Measurements from ENCODE around the gene CNOT9.
A peak's percentile ranks its signal among the peaks of the same experiment; 100 is the strongest.

The CNOT9 gene

DNA sequence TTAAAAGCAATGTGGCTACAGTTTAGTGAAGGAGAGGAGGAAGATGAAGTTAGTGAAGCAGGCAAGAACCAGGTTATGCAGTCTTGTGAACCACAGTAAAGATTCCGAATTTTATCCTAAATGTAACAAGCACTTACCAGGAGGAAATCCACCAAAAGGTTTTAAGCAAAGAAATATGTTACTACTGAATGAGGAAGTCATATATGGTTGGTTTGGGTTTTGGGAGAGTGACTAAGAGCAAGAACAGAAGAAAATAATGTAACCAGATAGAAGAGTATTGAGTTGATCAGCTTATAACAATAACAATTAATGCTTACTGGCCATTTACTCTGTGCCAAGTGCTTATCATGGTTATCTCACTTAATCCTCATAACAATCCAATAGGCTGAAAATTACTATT lies 2.3 kb upstream of the CNOT9 start:
- peaks cover 76% of the 10 kb centered on the region for H3K36me3 Mint-ChIP-seq (ENCODE audit: low read depth)
- no peaks in the 10 kb centered on the region for H3K9me3 Mint-ChIP-seq
- H3K4me3 Mint-ChIP-seq = peak overlapping the region; percentile 97
- no peaks in the 10 kb centered on the region for H3K27me3 Mint-ChIP-seq
- peak overlapping the region; percentile 31 for H3K27ac Mint-ChIP-seq
- peaks cover 35% of the 10 kb centered on the region for H3K4me1 Mint-ChIP-seq (ENCODE audit: low read depth)

DNA sequence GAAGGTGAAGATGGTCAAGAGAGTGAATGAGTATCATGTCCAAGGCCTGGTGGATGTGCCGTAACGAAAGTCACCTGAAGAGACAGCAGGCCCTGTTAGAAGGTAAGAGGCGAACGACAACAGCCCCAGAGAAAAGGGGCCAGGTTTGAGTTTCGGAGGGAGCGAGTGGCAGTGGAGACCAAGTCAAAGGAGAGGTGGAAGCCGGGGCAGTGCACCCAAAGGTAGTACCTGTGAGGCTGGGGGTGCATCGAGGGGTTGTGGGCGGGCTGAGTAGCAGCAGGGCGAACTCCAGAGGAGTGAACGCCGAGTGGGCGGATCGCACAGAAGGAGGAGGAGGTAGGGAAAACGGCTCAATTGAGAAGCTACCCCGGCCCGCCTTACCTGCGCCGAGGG lies 846 bp upstream of the CNOT9 start:
- H3K9me3 Mint-ChIP-seq = no peaks in the 10 kb centered on the region
- H3K27me3 Mint-ChIP-seq = no peaks in the 10 kb centered on the region
- peak overlapping the region; percentile 97 for H3K4me3 Mint-ChIP-seq
- H3K36me3 Mint-ChIP-seq (ENCODE audit: low read depth) = peaks cover 75% of the 10 kb centered on the region
- H3K27ac Mint-ChIP-seq = peak overlapping the region; percentile 100
- H3K4me1 Mint-ChIP-seq (ENCODE audit: low read depth) = peaks cover 46% of the 10 kb centered on the region

DNA sequence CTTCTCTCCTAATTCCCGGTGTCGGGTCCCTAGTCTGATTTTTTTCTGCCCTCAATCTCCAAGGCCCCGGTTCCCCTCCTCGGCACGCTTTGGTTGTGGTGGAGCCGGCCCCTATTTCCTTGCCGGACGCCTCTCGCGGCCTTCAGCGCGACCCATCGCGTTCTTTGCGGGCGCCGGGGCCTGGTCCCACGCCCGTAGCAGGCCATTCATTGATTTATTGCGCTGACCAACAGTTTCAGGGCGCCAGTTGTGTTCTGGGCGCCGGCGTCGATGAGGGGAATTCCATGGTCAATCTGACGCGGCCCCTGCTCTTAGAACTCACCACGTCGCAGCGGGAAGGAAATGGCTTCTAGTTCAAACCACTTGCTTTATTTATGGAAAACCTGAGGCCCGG lies 396 bp downstream of the CNOT9 start:
- H3K4me1 Mint-ChIP-seq (ENCODE audit: low read depth) = peaks cover 58% of the 10 kb centered on the region
- H3K9me3 Mint-ChIP-seq = no peaks in the 10 kb centered on the region
- H3K27me3 Mint-ChIP-seq = no peaks in the 10 kb centered on the region
- H3K36me3 Mint-ChIP-seq (ENCODE audit: low read depth) = peaks cover 74% of the 10 kb centered on the region
- peak overlapping the region; percentile 97 for H3K4me3 Mint-ChIP-seq
- H3K27ac Mint-ChIP-seq = peak overlapping the region; percentile 100

DNA sequence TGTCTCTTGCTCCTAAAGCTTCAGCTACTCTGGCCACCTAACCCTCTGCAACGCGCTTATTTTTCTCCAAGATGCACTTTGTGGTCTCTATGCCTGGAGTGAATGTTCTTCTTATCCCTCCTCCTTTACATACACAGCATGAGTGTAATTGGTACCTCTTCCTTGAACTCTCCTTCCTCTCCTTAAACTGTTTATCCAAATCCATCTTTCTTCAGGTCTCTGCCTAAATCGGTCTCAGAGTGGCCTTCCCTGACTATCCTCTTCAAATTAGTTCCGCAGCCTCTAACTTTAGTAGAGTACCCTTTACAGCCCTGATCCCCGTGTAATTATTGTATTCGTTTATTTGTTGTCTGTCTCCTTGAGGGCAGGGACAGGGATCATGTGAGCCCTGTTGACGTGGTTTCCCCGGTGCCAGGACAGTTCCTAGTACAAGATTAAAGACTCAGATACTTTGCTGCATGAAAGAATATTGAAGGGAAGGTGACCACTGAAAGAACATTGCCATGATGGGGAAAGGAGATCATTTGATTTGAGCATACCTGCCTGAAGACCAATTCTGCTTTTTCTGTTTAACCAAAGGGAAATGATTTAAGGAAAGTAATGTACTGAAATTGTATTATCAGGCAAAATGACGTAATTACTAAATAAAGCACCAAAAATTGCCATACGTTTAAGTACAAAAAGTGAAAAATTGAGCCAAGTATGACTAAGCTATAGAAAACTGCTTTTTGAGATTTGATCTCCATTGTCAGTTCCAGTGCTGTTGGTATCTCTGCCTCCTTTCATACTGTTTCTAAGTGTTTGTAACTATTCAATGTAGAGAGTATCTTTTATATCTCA lies 1.2 kb downstream of the CNOT9 start:
- H3K36me3 Mint-ChIP-seq (ENCODE audit: low read depth) = peaks cover 75% of the 10 kb centered on the region
- peak overlapping the region; percentile 97 for H3K4me3 Mint-ChIP-seq
- H3K27me3 Mint-ChIP-seq = no peaks in the 10 kb centered on the region
- H3K4me1 Mint-ChIP-seq (ENCODE audit: low read depth) = peaks cover 61% of the 10 kb centered on the region
- H3K9me3 Mint-ChIP-seq = no peaks in the 10 kb centered on the region
- H3K27ac Mint-ChIP-seq = peak overlapping the region; percentile 100

DNA sequence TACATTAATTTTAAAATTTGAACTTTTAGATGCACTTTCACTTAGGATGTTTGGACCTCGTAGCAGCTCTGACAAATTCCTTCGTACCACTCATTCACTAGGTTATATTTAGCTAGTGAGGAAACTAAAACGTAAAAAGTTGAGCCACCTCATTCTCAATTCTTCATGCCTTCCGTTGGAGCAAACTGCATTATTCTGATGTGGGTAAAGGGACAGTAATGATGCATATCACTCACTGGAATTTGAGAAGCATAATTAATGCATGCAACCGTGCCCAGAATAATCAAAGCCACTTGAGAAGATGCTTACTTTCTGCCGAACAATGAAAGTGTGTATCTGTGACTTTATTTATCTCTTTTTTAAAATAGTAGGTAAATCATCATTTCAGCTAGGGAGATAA lies 2.2 kb downstream of the CNOT9 start:
- no peaks in the 10 kb centered on the region for H3K27me3 Mint-ChIP-seq

DNA sequence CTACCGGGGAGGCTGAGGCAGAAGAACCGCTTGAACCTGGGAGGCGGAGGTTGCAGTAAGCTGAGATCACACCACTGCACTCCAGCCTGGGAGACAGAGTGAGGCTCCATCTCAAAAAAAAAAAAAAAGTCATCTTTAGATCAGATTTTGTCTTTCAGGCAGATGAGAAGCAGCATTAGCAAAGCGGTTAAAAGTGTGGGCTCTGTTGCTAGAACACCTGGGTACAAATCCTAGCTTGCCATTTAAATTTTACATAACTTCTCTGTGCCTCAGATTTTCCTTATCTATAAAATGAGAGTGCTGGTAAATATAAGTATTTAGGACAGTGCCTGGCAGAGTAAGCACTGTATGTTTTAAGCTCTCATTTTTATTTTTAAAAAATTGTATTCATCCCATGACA lies 8.2 kb downstream of the CNOT9 start:
- Mint-ChIP-seq H3K36me3 (ENCODE audit: low read depth) (peaks cover 65% of the 10 kb centered on the region), H3K4me3 (no peak overlapping the region), H3K4me1 (ENCODE audit: low read depth) (peaks cover 66% of the 10 kb centered on the region), H3K9me3 (no peaks in the 10 kb centered on the region), H3K27me3 (no peaks in the 10 kb centered on the region), H3K27ac (no peak overlapping the region)

More for the DNA sequence above, 2.2 kb downstream of the CNOT9 start:
- peak overlapping the region; percentile 97 for H3K4me3 Mint-ChIP-seq
- no peaks in the 10 kb centered on the region for H3K9me3 Mint-ChIP-seq
- H3K27ac Mint-ChIP-seq = peak overlapping the region; percentile 100
- peaks cover 65% of the 10 kb centered on the region for H3K4me1 Mint-ChIP-seq (ENCODE audit: low read depth)
- peaks cover 74% of the 10 kb centered on the region for H3K36me3 Mint-ChIP-seq (ENCODE audit: low read depth)

DNA sequence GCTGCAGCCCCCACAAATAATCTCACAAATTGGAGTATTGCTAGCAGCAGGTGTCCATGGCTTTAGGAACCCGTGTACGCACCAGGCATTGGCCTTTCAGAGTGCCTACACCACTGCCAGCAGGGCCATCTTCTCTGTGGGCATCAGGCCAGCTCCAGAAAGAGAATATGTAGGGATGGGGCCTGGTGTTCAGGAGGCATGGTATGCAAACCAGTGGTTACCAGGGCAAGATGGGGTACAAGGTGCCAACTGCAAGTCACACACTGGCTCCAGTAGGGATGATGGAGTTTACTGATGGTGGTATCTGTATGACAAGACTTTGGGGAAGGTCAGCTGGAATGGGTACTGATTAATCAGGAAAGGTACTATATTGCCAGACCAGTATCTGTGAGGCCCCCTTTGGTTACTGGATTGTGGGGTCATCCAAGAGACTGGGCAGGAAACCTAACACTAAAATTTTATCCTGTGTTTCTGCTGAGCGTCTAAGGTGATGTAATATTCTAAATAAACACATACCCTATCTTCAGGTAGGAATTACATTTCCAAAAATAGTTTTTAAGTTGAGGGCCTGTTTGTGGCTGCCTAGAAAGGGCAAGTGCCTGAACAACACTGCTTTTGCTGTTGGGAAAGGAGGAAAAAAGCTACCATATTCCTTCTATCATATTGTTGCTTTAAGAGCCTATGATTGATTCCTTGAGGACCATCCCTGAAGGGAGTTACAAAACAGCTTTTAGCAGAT lies 9.0 kb downstream of the CNOT9 start:
- H3K36me3 Mint-ChIP-seq (ENCODE audit: low read depth) = peaks cover 66% of the 10 kb centered on the region
- no peak overlapping the region for H3K27ac Mint-ChIP-seq
- H3K4me3 Mint-ChIP-seq = no peak overlapping the region
- H3K27me3 Mint-ChIP-seq = no peaks in the 10 kb centered on the region
- no peaks in the 10 kb centered on the region for H3K9me3 Mint-ChIP-seq
- peaks cover 68% of the 10 kb centered on the region for H3K4me1 Mint-ChIP-seq (ENCODE audit: low read depth)

DNA sequence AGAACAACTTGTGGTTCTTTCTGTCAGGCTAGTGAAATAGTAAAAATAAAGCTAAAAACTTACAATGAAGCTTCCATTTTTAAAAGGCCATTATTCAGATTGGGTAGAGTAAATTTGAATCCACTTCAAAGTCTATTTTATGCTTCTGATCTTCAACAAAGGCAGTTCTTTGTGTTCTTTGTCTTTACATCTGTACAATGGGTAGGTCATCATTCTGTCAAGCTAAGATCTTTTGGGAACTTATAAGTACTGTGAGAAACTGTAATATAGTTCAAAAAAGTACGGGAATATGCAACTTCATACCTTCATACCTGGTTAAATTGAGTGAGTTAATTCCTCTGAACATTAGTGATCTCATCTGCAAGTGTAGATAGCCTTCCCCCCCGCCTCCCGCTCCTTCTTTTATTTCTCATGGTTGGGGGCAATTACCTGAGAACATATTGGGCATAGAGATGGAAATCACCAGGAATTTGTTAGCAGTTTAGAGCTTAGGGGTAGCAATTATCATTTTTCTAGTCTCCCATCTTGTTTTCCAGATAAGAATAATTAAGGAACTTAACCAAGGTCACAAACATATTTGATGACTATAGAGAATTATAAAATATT lies 9.7 kb downstream of the CNOT9 start:
- no peaks in the 10 kb centered on the region for H3K9me3 Mint-ChIP-seq
- no peak overlapping the region for H3K27ac Mint-ChIP-seq
- peaks cover 67% of the 10 kb centered on the region for H3K36me3 Mint-ChIP-seq (ENCODE audit: low read depth)
- no peak overlapping the region for H3K4me3 Mint-ChIP-seq
- H3K27me3 Mint-ChIP-seq = no peaks in the 10 kb centered on the region
- H3K4me1 Mint-ChIP-seq (ENCODE audit: low read depth) = peaks cover 64% of the 10 kb centered on the region

DNA sequence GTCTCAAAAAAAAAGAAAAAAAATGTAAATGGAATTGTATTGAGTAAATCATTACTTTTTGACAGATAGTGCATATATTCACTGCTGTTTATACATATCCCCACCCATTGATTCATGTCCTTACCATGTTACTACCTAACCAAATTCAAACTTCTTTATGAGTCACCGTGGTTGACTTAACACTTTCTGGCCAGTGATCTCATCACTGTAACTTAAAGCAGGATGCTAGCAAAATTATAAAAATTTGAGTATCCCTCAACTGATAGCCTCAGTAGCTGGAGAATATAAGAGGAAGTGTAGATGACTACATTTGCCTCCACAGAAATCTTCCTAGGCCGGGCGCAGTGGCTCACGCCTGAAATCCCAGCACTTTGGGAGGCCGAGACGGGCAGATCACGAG lies 13.4 kb downstream of the CNOT9 start:
- Mint-ChIP-seq H3K4me1 (ENCODE audit: low read depth) (peaks cover 44% of the 10 kb centered on the region), H3K4me3 (no peak overlapping the region), H3K36me3 (ENCODE audit: low read depth) (peaks cover 75% of the 10 kb centered on the region), H3K27ac (peak overlapping the region; percentile 61), H3K9me3 (no peaks in the 10 kb centered on the region), H3K27me3 (no peaks in the 10 kb centered on the region)

DNA sequence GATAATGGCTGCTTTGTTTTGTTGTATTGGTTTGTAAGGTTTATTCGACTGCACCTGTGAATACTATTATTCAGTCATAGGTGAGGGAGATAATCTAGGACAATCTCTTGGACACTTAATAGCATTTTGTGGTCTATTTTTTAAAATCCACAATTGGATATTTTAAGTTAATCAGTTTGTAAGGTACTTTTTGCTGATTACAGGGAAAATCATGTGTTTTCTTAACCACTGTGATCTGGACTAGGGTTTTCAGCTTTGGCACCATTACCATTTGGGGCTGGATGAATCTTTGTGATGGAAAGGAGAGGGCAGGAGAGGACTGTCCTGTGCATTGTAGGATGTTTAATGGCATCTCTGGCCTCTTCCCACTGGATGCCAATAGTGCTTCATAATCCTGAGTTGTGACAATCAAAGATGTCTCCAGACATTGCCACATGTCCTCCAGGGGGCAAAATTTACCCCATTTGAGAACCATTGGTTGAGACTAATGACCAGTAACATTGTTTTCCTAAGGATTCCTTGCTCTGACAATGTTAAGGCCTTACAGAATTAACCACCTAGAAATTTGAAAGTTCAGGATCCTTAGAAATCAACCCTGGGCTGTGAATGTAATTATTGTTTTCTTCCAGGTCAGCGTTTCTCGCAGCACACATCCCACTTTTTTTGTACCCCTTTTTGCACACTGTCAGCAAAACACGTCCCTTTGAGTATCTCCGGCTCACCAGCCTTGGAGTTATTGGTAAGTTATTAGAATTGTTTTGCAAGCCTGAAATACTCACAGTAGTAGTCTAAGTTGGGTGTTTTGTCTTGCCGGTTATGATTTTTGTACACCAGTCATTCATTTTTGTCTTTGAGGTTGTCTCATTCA lies 15.6 kb downstream of the CNOT9 start:
- peaks cover 74% of the 10 kb centered on the region for H3K36me3 Mint-ChIP-seq (ENCODE audit: low read depth)

DNA sequence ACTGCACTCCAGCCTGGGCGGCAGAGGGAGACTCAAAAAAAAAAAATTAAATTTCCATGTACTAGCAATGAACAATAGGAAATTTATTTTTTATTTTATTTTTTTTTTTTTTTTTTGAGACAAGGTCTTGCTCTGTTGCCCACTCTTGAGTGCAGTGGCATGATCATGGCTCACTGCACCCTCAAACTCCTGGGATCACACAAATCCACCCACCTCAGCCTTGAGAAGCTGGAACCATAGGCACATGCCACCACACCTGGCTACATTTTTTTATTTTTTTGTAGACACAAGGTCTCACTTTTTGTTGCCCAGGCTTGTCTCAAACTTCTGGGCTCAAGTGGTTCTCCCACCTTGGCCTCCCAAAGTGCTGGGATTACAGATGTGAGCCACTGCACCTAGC lies 16.9 kb downstream of the CNOT9 start:
- H3K4me3 Mint-ChIP-seq = no peak overlapping the region
- H3K9me3 Mint-ChIP-seq = no peaks in the 10 kb centered on the region
- H3K27me3 Mint-ChIP-seq = no peaks in the 10 kb centered on the region
- no peak overlapping the region for H3K27ac Mint-ChIP-seq
- H3K4me1 Mint-ChIP-seq (ENCODE audit: low read depth) = peaks cover 23% of the 10 kb centered on the region
- H3K36me3 Mint-ChIP-seq (ENCODE audit: low read depth) = peaks cover 82% of the 10 kb centered on the region

More for the DNA sequence above, 15.6 kb downstream of the CNOT9 start:
- no peak overlapping the region for H3K27ac Mint-ChIP-seq
- H3K9me3 Mint-ChIP-seq = no peaks in the 10 kb centered on the region
- H3K27me3 Mint-ChIP-seq = no peaks in the 10 kb centered on the region
- H3K4me3 Mint-ChIP-seq = no peak overlapping the region
- peaks cover 28% of the 10 kb centered on the region for H3K4me1 Mint-ChIP-seq (ENCODE audit: low read depth)

DNA sequence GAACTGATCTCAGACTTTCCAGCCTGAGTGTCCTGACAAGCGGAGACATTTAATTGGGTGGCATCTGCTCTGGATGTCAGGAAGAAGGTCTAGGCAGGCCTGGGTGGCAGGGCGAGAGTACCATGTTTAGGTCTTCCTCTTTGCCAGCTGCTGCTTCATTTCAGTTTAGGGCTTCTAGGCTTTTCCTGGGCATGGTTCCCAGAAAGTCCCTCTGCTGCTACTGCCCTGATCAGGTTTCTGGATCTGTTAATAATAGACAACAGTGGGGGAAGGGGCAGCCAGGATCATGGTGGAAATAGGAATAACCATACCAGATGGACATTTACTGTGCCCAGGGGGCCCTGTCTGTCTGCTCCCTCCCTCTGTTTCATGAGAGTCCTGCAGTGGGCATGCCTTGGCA lies 36.8 kb downstream of the CNOT9 start:
- Mint-ChIP-seq H3K27me3 (peaks cover 3% of the 10 kb centered on the region), H3K4me1 (ENCODE audit: low read depth) (no peaks in the 10 kb centered on the region), H3K4me3 (no peak overlapping the region), H3K9me3 (no peaks in the 10 kb centered on the region), H3K36me3 (ENCODE audit: low read depth) (no peaks in the 10 kb centered on the region), H3K27ac (no peak overlapping the region)

DNA sequence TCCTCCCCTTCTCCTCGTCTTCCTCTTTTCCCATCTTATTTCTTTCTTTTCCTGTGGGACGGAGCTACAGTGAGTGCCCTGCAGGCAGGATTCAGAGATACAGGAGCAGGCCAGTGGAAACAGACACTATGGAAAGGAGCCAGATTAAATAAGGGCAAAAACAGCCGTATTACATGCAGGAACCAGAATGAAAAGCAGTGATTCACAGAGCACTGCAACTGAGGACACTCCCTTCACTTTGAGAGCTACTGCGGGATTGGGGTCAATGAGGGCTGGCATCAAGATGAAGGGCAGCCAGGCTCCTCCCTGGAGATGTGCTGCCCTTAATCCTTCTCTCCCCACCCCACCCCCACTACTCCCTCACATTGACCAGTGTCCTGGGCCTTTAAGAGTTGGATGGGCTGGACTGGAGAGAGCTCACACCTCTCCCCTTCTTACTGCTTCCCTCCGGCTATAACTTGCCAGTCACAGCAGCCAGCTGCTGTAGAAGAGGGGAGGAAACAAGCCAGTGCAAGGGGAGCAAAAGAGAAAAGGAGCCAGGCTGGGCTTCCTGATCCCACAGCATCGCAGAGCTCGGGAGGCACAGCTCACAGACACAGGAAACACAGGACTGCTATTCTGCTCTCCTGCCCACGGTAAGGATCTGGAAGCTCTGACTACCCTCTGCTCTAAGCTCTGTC lies 38.9 kb downstream of the CNOT9 start, which contains the start of gene PLCD4:
Gene PLCD4, plus strand, starts transcription at position 464 of the 680 bp plus-strand sequence. CDS start 7,841 bp downstream, outside the sequence.
- no peaks in the 10 kb centered on the region for H3K9me3 Mint-ChIP-seq
- H3K4me1 Mint-ChIP-seq (ENCODE audit: low read depth) = no peaks in the 10 kb centered on the region
- no peak within 1 kb of the TSS for H3K27ac Mint-ChIP-seq
- peaks cover 3% of the 10 kb centered on the region for H3K27me3 Mint-ChIP-seq
- no peak within 1 kb of the TSS for H3K4me3 Mint-ChIP-seq
- H3K36me3 Mint-ChIP-seq (ENCODE audit: low read depth) = no peaks in the 10 kb centered on the region

DNA sequence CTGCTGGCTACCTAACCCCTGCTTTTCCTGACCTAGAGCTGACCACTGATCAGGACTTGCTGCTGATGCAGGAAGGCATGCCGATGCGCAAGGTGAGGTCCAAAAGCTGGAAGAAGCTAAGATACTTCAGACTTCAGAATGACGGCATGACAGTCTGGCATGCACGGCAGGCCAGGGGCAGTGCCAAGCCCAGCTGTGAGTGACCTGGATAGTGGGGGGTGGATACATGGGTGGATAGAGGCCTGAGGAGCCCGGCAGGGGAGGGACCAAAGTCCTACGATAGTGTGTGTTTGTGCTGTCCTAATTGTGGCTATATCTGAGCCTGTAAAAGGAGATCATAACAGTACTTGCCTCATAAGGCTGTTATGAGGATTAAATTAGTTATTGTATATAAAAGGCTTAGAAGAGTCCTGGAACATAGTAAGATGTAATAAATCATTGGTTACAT lies 47.3 kb downstream of the CNOT9 start:
- no peaks in the 10 kb centered on the region for H3K9me3 Mint-ChIP-seq
- no peaks in the 10 kb centered on the region for H3K4me1 Mint-ChIP-seq (ENCODE audit: low read depth)
- no peak overlapping the region for H3K27ac Mint-ChIP-seq
- H3K4me3 Mint-ChIP-seq = no peak overlapping the region
- H3K36me3 Mint-ChIP-seq (ENCODE audit: low read depth) = no peaks in the 10 kb centered on the region
- no peaks in the 10 kb centered on the region for H3K27me3 Mint-ChIP-seq
